AG09319 (cell line): Measurements from ENCODE around the gene KSR2.

Source experiments
- DNase-seq: peaks from one replicate; pipeline ENCODE4 v3.0.0-alpha.2; 2010; ENCODE audit warnings: low read depth; ENCODE audit errors: extremely low read depth
- TF ChIP-seq, protein P1 (sequence below): IDR thresholded peaks from 2 replicates; pipeline ENCODE4 v1.5.1; 2011; ENCODE audit warnings: low read depth, mild to moderate bottlenecking, inconsistent platforms, low read length, moderate library complexity

Gene KSR2

DNA sequence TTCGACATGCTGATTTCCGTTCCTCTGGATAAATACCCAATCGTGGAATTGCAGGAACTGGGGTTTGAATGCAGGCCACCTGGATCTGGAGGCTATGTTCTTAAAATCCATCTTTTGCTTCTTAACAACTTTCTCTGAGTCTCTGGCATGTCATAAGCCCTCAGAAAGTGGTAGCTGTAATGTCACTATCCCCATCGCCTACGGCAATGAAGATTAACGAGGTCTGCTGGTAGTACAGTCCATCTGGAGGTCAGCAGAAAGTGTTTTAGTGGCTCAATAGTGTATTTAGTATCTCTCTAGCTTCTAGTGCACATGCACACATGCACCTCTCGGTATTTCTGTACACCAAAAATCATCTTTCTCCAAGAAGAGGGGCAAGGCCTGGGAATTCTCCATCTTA, 477.1 kb downstream of the KSR2 start:
- DNase-seq: no peak
- TF ChIP-seq, protein P1, sequence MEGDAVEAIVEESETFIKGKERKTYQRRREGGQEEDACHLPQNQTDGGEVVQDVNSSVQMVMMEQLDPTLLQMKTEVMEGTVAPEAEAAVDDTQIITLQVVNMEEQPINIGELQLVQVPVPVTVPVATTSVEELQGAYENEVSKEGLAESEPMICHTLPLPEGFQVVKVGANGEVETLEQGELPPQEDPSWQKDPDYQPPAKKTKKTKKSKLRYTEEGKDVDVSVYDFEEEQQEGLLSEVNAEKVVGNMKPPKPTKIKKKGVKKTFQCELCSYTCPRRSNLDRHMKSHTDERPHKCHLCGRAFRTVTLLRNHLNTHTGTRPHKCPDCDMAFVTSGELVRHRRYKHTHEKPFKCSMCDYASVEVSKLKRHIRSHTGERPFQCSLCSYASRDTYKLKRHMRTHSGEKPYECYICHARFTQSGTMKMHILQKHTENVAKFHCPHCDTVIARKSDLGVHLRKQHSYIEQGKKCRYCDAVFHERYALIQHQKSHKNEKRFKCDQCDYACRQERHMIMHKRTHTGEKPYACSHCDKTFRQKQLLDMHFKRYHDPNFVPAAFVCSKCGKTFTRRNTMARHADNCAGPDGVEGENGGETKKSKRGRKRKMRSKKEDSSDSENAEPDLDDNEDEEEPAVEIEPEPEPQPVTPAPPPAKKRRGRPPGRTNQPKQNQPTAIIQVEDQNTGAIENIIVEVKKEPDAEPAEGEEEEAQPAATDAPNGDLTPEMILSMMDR: no peak

- no peak for DNase-seq
- TF ChIP-seq, protein P1: no peak
Observed at GRCh38 chr12:117490130-117490529, 478.7 kb downstream of the KSR2 start.

DNA sequence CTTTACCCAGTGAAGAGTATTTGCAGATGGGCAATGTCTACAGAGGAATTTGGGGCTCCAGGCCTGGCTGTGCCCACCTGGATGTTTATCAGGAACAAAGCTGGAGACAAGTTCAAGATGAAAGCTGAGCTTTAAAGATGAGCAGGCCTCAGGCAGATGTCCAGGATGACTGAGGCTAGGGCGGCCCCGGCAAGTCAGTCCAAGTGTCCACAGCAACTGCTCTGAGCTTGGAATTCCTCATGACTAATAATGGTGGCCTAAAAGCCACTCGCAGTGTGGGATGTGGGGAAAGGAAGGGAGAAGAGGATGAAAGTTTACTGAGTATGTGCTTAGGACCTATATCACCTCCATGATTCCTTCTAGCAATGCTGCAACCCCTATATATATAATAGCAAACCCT, 479.1 kb downstream of the KSR2 start:
- TF ChIP-seq, protein P1: no peak
- DNase-seq: no peak

GRCh38 chr12:117486840-117487659, 481.7 kb downstream of the KSR2 start:
- TF ChIP-seq, protein P1: no peak
- DNase-seq: no peak

DNA sequence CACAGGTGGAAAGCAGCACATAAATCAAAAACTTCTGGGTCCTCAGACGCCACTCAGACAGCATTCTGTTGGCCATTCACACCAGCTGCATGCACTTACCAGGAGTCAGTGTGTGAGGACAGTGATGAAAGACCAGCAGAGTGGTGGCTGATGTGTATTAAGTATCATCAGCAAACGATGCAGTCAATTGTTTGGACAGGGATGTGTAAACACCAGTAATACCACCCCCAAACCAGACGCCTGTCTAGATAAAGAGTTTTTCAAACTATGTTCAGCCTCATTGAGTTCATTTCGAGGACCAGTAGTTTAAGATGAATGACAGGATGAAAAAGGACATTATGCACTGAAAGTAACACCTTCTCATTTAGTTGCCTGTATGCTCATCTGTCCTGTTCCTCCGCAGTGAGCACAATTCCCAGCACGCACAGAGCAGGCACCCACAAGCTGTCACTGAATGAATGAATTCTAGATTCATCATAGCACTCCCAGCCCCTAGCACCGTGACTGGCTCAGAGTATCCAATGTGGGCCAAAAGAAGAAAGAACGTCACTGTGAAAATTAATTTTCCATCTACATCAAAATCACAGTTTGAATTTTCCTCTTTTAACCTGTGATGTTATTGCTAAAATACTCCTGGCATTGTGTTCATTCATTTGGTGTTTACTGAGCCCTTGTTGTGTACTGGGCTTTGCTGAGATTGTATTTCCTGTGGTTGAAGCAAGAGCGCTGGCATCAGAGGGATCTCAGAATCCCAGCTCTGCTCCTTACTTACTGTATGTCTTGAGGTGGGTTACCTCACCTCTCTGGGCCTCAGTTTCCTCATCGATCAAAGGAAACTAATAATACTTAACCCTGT, 482.6 kb downstream of the KSR2 start:
- no peak for DNase-seq
- TF ChIP-seq, protein P1: no peak

GRCh38 chr12:117484901-117485300, 483.9 kb downstream of the KSR2 start:
- DNase-seq: no peak
- TF ChIP-seq, protein P1: no peak

- TF ChIP-seq, protein P1: no peak
- no peak for DNase-seq
Observed at GRCh38 chr12:117483501-117483900, 485.3 kb downstream of the KSR2 start.
